ENCODE measurements around the gene ST7. TPM values are rescaled to one million over a fixed set of nuclear protein-coding genes. Genes with fewer than 3 reads are reported as not detected.

The ST7 gene
- total and polyA plus RNA-seq, 7 donors = 6.0 to 12.5 (median 7.3) TPM

- H3K27me3 ChIP-seq (ENCODE audit: insufficient read depth in 3 of 3, low read length in 2 of 3) = no peaks in the 10 kb centered on the region
- peak overlapping the region; percentile 75 for H3K27ac ChIP-seq
- DNase-seq (no peak), ATAC-seq (peak in 3 of 4 donors; percentile 76 to 85 (median 79))
- 11 to 38% (median 21%) methylated on average over 1 of the region's 1 CpG for WGBS, 3 donors
- H3K4me1 ChIP-seq = peaks cover 55% of the 10 kb centered on the region
- H3K36me3 ChIP-seq (ENCODE audit: insufficient read depth in 1 of 2, low read depth in 1 of 2) = no peaks in the 10 kb centered on the region
- peak overlapping the region; percentile 29 for H3K4me3 ChIP-seq
- no peaks in the 10 kb centered on the region for H3K9me3 ChIP-seq
- no peak for TF ChIP-seq CTCF (IDR thresholded peaks at IDR 0.05)
- intact Hi-C loops (cut with DNase I) = loop anchor here in 1 of 2 donors (5.0 kb wide), 1 partner anchor 37 kb away; no protein-coding TSS in a partner anchor
Measured at GRCh38 chr7:117114272-117114671, 161.0 kb downstream of the ST7 start.

- no peak for TF ChIP-seq CTCF (IDR thresholded peaks at IDR 0.05)
Measured at GRCh38 chr7:117116211-117116610, 162.9 kb downstream of the ST7 start.

GRCh38 chr7:117117172-117117571 lies 163.9 kb downstream of the ST7 start:
- WGBS, 3 donors = 98 to 100% (median 98%) methylated on average over 2 of the region's 2 CpGs
- no peaks in the 10 kb centered on the region for H3K9me3 ChIP-seq
- ATAC-seq (no peak), DNase-seq (no peak)
- H3K4me1 ChIP-seq = peaks cover 37% of the 10 kb centered on the region
- TF ChIP-seq CTCF (IDR thresholded peaks at IDR 0.05) = no peak
- H3K27me3 ChIP-seq (ENCODE audit: insufficient read depth in 3 of 3, low read length in 2 of 3) = no peaks in the 10 kb centered on the region
- no peak overlapping the region for H3K4me3 ChIP-seq
- H3K36me3 ChIP-seq (ENCODE audit: insufficient read depth in 1 of 2, low read depth in 1 of 2) = no peaks in the 10 kb centered on the region
- H3K27ac ChIP-seq = no peak overlapping the region
- intact Hi-C loops (cut with DNase I) = no loop called here

More at GRCh38 chr7:117116211-117116610, 162.9 kb downstream of the ST7 start:
- H3K4me3 ChIP-seq = no peak overlapping the region
- H3K27me3 ChIP-seq (ENCODE audit: insufficient read depth in 3 of 3, low read length in 2 of 3) = no peaks in the 10 kb centered on the region
- no peaks in the 10 kb centered on the region for H3K9me3 ChIP-seq
- H3K36me3 ChIP-seq (ENCODE audit: insufficient read depth in 1 of 2, low read depth in 1 of 2) = no peaks in the 10 kb centered on the region
- no peak for DNase-seq
- intact Hi-C loops (cut with DNase I) = no loop called here
- H3K27ac ChIP-seq = no peak overlapping the region
- no peak for ATAC-seq
- H3K4me1 ChIP-seq = peaks cover 47% of the 10 kb centered on the region
- WGBS, 3 donors = 82 to 98% (median 83%) methylated on average over 2 of the region's 2 CpGs

GRCh38 chr7:117118579-117119180 lies 165.4 kb downstream of the ST7 start:
- peaks cover 24% of the 10 kb centered on the region for H3K4me1 ChIP-seq
- 64 to 75% (median 67%) methylated on average over 4 of the region's 4 CpGs for WGBS, 3 donors
- H3K36me3 ChIP-seq (ENCODE audit: insufficient read depth in 1 of 2, low read depth in 1 of 2) = no peaks in the 10 kb centered on the region
- H3K4me3 ChIP-seq = no peak overlapping the region
- DNase-seq = no peak
- H3K27ac ChIP-seq = no peak overlapping the region
- ATAC-seq = no peak
- no peaks in the 10 kb centered on the region for H3K9me3 ChIP-seq
- no peaks in the 10 kb centered on the region for H3K27me3 ChIP-seq (ENCODE audit: insufficient read depth in 3 of 3, low read length in 2 of 3)
- intact Hi-C loops (cut with DNase I) = loop anchor here (1.0 to 2.0 kb wide), 2 partner anchors 133 to 188 kb away; no protein-coding TSS in a partner anchor
- TF ChIP-seq CTCF (IDR thresholded peaks at IDR 0.05) = no peak
